Stimulated activated CD8-positive, alpha-beta memory T cell treated with anti-CD3 and anti-CD28 coated beads, Interleukin-2, amount 100 ng/mL, for 48 hours (primary cell): ENCODE results near the gene COPZ2.
"Not testable (repeated sequence)": the region's sequence is repeated elsewhere in the genome, so short reads cannot be mapped to it uniquely, and the experiment has no call there.

Experiments used
- DNase-seq, 2 donors: peaks; one replicate each; pipeline ENCODE4 v3.0.0-alpha.2; 2020; ENCODE audit warnings: low read depth in 2 of 2

Gene COPZ2

DNA sequence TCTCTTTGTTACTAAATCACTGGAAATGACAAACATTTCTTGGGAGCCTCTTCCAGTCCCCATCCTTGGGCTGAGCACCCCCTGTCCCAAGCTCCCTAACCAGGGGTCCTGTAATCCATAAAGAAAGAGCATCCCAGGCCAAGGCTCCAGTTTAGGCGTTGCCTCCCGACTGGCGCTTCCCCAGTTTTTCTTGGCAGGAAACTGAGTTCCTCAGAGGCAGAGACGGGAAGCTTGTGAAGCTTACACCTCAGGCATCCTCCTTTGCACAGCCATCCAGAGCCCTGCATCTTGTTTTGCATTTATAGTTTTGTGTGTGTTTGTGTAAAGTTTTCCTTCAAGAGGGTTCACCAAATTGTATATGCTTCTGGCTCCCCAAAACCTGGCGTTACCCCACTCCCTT lies 7.1 kb downstream of the COPZ2 start:
- no peak for DNase-seq

DNA sequence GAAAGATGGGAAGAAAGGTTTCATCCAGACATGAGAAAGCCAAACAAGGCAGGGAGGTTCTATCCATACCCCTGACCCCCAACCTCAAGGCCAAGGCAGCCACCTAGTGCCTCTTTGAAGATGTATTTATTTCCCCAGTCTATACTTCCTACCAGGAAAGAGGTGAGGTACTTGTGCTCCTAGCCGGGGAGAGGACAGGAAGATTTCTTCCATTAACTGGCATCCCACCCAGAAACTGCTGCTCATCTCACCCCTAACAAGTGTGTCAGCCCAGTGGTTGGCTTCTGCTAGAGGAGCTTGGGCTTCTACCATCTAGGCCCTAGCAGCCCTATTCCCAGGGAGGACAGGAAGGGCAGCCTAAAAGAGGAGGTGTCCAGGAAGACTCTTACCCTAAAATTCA lies 8.9 kb downstream of the COPZ2 start:
- no peak for DNase-seq

GRCh38 chr17:48027322-48027981 lies 10.1 kb downstream of the COPZ2 start:
- no peak for DNase-seq

DNA sequence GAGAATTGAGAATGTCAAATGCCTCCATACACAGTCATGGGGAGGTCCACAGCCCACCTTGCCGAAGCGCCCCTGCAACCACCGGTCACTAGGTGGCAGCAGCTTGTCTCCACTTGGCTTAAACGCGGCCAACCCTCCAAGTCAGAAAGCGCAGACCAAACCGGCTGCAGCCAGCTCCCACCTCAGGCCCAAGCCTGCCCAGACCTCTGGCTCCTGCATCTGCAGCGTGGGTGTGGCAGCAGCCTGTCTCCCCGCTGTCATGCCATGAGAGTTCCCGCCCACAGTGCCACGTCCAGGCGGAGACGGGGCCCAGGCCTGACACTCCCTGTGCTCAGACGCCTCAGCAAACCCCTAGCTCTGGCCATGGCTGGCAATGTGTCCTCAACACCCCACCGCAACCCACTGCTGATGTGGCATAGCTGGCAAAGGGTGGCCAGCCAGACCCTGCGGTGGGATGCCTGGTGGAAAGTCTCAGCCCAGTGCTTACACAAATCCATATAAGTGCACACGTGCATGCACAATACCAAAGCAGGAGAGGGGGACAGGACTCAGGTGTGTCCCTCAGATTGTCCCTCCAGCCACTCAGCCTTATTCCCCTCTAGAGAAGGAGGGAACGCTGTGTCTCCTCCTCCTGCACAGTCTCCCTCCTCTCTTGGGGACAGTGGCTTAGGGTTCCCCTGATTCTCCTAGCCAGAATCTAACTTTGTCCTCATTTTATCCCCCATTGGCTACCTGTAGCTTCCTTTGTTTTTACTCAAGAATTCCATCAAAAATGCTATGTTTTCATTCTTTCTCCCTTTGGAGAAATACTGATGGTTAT lies 10.9 kb downstream of the COPZ2 start:
- DNase-seq = peak; percentile 61 to 72

DNA sequence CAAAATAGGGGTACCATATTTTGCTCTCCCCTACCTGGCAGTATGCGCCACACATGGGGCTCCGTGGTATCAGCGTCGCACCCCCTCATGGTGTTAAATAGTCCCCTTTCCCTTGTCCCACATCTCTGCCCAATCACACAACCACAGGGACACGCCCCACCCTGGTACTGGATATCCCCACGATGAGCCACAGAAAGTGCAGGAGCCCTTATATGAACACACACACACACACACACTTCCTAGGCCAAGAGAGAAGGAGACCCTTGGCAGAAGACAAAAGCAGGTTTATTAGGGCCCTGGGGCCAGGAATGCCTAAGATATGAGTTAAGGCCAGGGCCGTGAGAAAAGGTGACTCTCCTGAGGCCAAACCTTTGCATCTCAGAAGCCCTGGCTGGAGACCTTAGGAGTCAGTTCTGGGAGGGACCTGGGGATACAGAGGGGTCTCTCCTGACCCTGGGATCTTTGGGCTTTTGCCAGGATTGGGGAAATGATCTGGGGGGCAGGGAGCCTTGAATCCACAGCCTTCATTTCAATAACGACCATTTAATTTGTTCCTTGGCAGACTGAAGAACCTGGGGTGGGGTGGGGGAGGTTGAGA lies 11.6 kb downstream of the COPZ2 start:
- DNase-seq = no peak

GRCh38 chr17:48025040-48025903 lies 12.3 kb downstream of the COPZ2 start:
- peak; percentile 97 to 98 for DNase-seq

- no peak for DNase-seq
Measured at GRCh38 chr17:48024149-48025039, 13.2 kb downstream of the COPZ2 start.

DNA sequence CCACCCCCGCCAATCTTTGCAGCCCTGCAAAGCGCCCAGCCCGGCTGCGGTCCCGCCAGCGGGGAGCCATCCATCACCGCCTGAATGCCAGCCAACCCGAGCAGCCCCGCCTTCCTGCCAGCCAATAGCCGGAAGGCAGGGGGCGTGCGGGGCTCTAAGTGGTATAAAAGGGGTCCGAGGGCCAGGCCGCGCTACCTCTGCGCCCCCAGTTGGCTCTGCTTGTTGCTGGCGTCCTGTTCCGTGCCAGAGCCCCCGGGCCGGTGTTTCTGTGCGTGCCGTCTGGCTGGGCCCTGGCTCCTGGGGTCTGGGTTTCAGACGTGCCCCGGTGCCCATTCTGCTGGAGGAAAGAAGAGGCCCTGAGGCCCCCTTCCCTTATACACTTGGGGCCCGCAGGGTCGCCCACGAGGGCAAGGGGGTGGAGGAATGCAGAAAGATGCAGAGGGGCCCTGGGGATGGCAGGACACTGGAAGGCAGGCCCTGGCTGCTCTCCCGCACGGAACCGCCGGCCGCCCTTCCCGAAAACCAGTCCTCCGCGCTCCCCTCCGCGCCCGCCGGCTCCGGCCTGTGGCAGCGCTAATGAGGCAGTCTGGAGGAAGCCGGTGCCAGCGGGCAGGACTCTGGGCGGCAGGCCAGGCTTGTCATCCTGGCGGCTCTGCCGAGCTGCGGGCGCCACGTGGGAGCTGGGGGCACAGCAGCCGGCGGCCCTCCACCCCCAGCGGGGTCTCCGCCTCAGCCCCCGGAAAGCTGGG lies 14.0 kb downstream of the COPZ2 start:
- peak; percentile 33 to 46 for DNase-seq

DNA sequence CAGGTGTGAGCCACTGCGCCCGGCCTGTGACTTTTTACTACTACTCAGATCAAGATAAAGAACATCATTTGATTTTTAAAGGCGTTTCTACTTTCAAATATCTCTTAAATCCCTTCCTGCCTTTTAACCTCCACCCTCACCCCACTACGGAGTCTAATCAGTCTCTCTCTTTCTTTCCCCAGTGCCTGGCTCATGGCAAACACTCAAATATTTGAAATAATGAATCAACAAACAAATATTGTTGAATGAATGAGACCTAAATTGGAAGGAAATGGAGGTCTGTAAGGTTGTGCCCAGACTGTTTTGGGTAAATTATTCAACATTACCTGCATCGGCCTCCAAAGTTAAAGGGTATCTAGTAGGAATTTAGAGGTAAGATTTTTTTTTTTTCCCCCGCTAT lies 14.7 kb downstream of the COPZ2 start:
- no peak for DNase-seq

GRCh38 chr17:48021934-48022333 lies 15.7 kb downstream of the COPZ2 start:
- DNase-seq = no peak

DNA sequence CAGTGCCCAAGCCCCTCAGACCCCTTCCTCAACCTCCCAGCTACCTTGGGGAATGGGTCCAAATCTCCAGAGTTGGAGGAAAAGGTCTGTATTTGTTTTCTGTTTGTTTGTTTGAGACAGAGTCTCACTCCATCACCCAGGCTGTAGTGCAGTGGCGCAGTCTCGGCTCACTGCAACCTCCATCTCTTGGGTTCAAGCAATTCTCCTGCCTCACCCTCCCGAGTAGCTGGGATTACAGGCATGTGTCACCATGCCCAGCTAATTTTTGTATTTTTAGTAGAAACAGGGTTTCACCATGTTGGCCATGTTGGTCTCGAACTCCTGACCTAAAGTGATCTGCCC lies 19.8 kb downstream of the COPZ2 start:
- not testable (repeated sequence) for DNase-seq

GRCh38 chr17:48016112-48016511 lies 21.5 kb downstream of the COPZ2 start:
- no peak for DNase-seq

GRCh38 chr17:48014595-48015111 lies 22.9 kb downstream of the COPZ2 start:
- no peak for DNase-seq

GRCh38 chr17:48013876-48014594 lies 23.6 kb downstream of the COPZ2 start:
- no peak for DNase-seq

GRCh38 chr17:48012654-48013053 lies 24.9 kb downstream of the COPZ2 start:
- no peak for DNase-seq

- DNase-seq = peak; percentile 45 to 61
Measured at GRCh38 chr17:48012151-48012520, 25.5 kb downstream of the COPZ2 start.

- no peak for DNase-seq
Measured at GRCh38 chr17:48011405-48012150, 26.0 kb downstream of the COPZ2 start.

DNA sequence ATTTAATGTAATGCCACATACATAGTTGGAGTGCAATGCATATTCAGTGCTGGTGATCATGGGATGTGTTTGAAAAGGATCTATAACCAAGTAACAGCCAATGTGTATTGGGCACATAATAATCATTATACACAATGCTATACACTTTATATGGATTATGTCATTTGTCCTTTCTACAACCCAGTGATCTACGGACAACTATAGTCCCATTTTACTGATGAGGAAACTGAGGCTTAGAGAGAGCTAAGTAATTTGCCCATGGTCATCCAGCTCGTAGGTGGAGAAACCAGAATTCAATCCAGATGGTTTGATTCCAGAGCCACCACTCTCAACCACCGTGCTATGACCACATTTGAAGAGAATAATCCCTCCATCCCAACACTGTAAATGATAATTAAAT lies 27.4 kb downstream of the COPZ2 start:
- DNase-seq = no peak
